ENCODE data around the gene CRTAC1. TPM values are rescaled to one million over a fixed set of nuclear protein-coding genes. Genes with fewer than 3 reads are reported as not detected.

CRTAC1 gene
- total and polyA plus RNA-seq, 9 of the 15 experiments (the other 6 are each of a cell fraction or from before 2014, with no cell fraction given) = not detected

DNA sequence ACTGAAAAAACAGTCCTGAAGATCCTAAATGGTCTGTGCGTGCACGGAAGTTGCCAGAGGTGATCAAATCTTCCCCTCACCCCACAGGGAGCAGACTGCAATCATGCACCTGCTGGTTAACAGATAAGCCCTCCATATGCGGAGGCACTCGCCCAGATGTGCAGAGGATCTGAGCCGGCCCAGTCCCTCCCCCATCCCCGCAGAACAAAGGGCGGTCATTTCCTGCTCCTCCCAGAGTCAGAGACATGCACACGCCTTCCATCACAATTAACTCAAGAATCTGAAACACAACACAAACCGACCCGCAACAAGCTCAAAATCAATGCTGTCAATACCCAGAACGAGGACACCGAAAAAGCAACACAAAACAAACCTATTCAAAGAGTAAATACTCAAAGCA lies 24.2 kb downstream of the CRTAC1 start:
- BruUV-seq (replicated peaks) = no TSS peak
- TF ChIP-seq KDM1A (IDR thresholded peaks at IDR 0.05) (0 out of 4 replicates have a peak, but pooled peaks of 1 of the 2 experiments have one; percentile 37), POLR2AphosphoS5 (IDR thresholded peaks at IDR 0.05; ENCODE audit: control insufficient read depth, insufficient read depth, low read depth, low read length) (peak; percentile 37; the same call in 1 of the 2 replicates), ZC3H8 (IDR thresholded peaks at IDR 0.05) (no peak), ZNF57 (CRISPR knock-in tag; IDR thresholded peaks at IDR 0.05) (no peak), ZNF778 (CRISPR knock-in tag; IDR thresholded peaks at IDR 0.05) (no peak), RCOR1 (IDR thresholded peaks at IDR 0.05; ENCODE audit: borderline replicate concordance in 1 of 2, low read depth in 2 of 2, low read length in 2 of 2) (peak in 1 of 2 experiments; percentile 85; a peak in 2 of 4 replicates), PHF8 (IDR thresholded peaks at IDR 0.05; ENCODE audit: borderline replicate concordance, low read length) (no peak)
- TF ChIP-seq, protein P1, sequence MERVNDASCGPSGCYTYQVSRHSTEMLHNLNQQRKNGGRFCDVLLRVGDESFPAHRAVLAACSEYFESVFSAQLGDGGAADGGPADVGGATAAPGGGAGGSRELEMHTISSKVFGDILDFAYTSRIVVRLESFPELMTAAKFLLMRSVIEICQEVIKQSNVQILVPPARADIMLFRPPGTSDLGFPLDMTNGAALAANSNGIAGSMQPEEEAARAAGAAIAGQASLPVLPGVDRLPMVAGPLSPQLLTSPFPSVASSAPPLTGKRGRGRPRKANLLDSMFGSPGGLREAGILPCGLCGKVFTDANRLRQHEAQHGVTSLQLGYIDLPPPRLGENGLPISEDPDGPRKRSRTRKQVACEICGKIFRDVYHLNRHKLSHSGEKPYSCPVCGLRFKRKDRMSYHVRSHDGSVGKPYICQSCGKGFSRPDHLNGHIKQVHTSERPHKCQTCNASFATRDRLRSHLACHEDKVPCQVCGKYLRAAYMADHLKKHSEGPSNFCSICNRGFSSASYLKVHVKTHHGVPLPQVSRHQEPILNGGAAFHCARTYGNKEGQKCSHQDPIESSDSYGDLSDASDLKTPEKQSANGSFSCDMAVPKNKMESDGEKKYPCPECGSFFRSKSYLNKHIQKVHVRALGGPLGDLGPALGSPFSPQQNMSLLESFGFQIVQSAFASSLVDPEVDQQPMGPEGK (CRISPR knock-in tag; IDR thresholded peaks at IDR 0.05; ENCODE audit: borderline replicate concordance) = no peak
- TF ChIP-seq, protein P2, sequence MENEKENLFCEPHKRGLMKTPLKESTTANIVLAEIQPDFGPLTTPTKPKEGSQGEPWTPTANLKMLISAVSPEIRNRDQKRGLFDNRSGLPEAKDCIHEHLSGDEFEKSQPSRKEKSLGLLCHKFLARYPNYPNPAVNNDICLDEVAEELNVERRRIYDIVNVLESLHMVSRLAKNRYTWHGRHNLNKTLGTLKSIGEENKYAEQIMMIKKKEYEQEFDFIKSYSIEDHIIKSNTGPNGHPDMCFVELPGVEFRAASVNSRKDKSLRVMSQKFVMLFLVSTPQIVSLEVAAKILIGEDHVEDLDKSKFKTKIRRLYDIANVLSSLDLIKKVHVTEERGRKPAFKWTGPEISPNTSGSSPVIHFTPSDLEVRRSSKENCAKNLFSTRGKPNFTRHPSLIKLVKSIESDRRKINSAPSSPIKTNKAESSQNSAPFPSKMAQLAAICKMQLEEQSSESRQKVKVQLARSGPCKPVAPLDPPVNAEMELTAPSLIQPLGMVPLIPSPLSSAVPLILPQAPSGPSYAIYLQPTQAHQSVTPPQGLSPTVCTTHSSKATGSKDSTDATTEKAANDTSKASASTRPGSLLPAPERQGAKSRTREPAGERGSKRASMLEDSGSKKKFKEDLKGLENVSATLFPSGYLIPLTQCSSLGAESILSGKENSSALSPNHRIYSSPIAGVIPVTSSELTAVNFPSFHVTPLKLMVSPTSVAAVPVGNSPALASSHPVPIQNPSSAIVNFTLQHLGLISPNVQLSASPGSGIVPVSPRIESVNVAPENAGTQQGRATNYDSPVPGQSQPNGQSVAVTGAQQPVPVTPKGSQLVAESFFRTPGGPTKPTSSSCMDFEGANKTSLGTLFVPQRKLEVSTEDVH (IDR thresholded peaks at IDR 0.05; ENCODE audit: low read depth, partially characterized antibody) = no peak

More for the DNA sequence above, 24.2 kb downstream of the CRTAC1 start:
- peak; percentile 89 for ATAC-seq
- peak; percentile 30 to 61 (median 48) for DNase-seq (ENCODE audit: extremely low read depth in 1 of 4, low spot score in 3 of 4)
- in situ Hi-C loops (cut with MboI) = loop anchor here (10.0 kb wide), 1 partner anchor 1661 kb away; no protein-coding TSS in a partner anchor
- CTCF ChIA-PET (ENCODE audit: low intra/inter-chr PET ratio) = no interaction called here
- Histone ChIP-seq H3K9ac (ENCODE audit: insufficient read depth in 1 of 2, low read depth in 2 of 2, low read length in 2 of 2) (no peak overlapping the region), H3K9me3 (replicated peaks; ENCODE audit: control insufficient read depth, insufficient read depth, low read depth, low read length) (no peaks in the 10 kb centered on the region), H3K36me3 (ENCODE audit: control insufficient read depth, insufficient read depth, low read length) (no peaks in the 10 kb centered on the region), H2AFZ (ENCODE audit: low read depth, low read length) (no peak overlapping the region), H3K27me3 (ENCODE audit: control insufficient read depth in 2 of 2, insufficient read depth in 2 of 2, low read length in 2 of 2) (peaks cover 0 to 12% of the 10 kb centered on the region in 2 experiments; a peak in 2 of 5 replicates), H4K20me1 (replicated peaks; ENCODE audit: control insufficient read depth, insufficient read depth, low read length) (no peaks in the 10 kb centered on the region), H3K27ac (ENCODE audit: extremely low read depth, low read depth, low read length) (no peak overlapping the region), H3K9me1 (ENCODE audit: control insufficient read depth, insufficient read depth, low read length) (no peaks in the 10 kb centered on the region), H3K79me2 (ENCODE audit: control insufficient read depth, insufficient read depth, low read length) (no peaks in the 10 kb centered on the region), H3K4me2 (ENCODE audit: insufficient read depth, low read length) (no peak overlapping the region), H3K4me1 (replicated peaks in 1 of 2; ENCODE audit: control insufficient read depth in 2 of 2, insufficient read depth in 2 of 2, low read length in 2 of 2) (peaks cover 0 to 8% of the 10 kb centered on the region in 2 experiments; a peak in 2 of 5 replicates), H3K4me3 (no peak overlapping the region)
- no peak for FAIRE-seq
- intact Hi-C loops (cut with micrococcal nuclease) = no loop called here
- WGBS (ENCODE audit: insufficient coverage, low coverage, missing lambda C conversion rate) = 3% methylated on average over 12 of the region's 12 CpGs
- POLR2A ChIA-PET = interaction anchor here (0.5 kb wide), 1 partner anchor 60 kb away, joined by 3 read pairs; no protein-coding TSS in a partner anchor
